A172 (cell line): ENCODE results near the gene SCFD2. TPM values are rescaled to one million over a fixed set of nuclear protein-coding genes. Genes with fewer than 3 reads are reported as not detected.
"Not testable (repeated sequence)": the region's sequence is repeated elsewhere in the genome, so short reads cannot be mapped to it uniquely, and the experiment has no call there.

Source experiments
- DNase-seq: peaks from one replicate; pipeline ENCODE4 v3.0.0-alpha.2; 2015; ENCODE audit warnings: low spot score
- total RNA-seq: library from RNA; depleted of rRNA; stranded (reverse); fragments of >200 nt; shearing (Covaris generic); gene quantifications from 2 replicates; pipeline ENCODE4 v1.2.3, GENCODE V29; 2014

The SCFD2 gene
- total RNA-seq, 1 experiment from 2014 or later: 16.2 TPM

GRCh38 chr4:53240573-53240972, 125.3 kb downstream of the SCFD2 start:
- no peak for DNase-seq

GRCh38 chr4:53238352-53238751, 127.5 kb downstream of the SCFD2 start:
- not testable (repeated sequence) for DNase-seq

- DNase-seq: not testable (repeated sequence)
Measured at GRCh38 chr4:53237811-53238210, 128.1 kb downstream of the SCFD2 start.

GRCh38 chr4:53236624-53237023, 129.2 kb downstream of the SCFD2 start:
- DNase-seq: not testable (repeated sequence)

GRCh38 chr4:53235547-53235946, 130.3 kb downstream of the SCFD2 start:
- DNase-seq: no peak

GRCh38 chr4:53234669-53235068, 131.2 kb downstream of the SCFD2 start:
- no peak for DNase-seq

GRCh38 chr4:53234111-53234510, 131.8 kb downstream of the SCFD2 start:
- DNase-seq: no peak

- DNase-seq: no peak
Measured at GRCh38 chr4:53233114-53233795, 132.6 kb downstream of the SCFD2 start.

GRCh38 chr4:53232371-53232770, 133.5 kb downstream of the SCFD2 start:
- no peak for DNase-seq

GRCh38 chr4:53228036-53228435, 137.8 kb downstream of the SCFD2 start:
- no peak for DNase-seq

GRCh38 chr4:53227451-53227850, 138.4 kb downstream of the SCFD2 start:
- no peak for DNase-seq

GRCh38 chr4:53221832-53222480, 143.9 kb downstream of the SCFD2 start:
- no peak for DNase-seq

GRCh38 chr4:53219148-53219547, 146.7 kb downstream of the SCFD2 start:
- DNase-seq: not testable (repeated sequence)

- DNase-seq: no peak
Measured at GRCh38 chr4:53208753-53209152, 157.1 kb downstream of the SCFD2 start.

GRCh38 chr4:53205970-53206369, 159.9 kb downstream of the SCFD2 start:
- no peak for DNase-seq

- no peak for DNase-seq
Measured at GRCh38 chr4:53199356-53199755, 166.5 kb downstream of the SCFD2 start.

GRCh38 chr4:53197772-53198142, 168.1 kb downstream of the SCFD2 start:
- no peak for DNase-seq

- DNase-seq: peak; percentile 59
Measured at GRCh38 chr4:53196882-53197771, 168.7 kb downstream of the SCFD2 start.

- no peak for DNase-seq
Measured at GRCh38 chr4:53195815-53196661, 169.8 kb downstream of the SCFD2 start.

GRCh38 chr4:53194727-53195126, 171.1 kb downstream of the SCFD2 start:
- no peak for DNase-seq

GRCh38 chr4:53193111-53193510, 172.8 kb downstream of the SCFD2 start:
- DNase-seq: no peak

- DNase-seq: no peak
Measured at GRCh38 chr4:53192496-53192895, 173.4 kb downstream of the SCFD2 start.
